Astrocyte of the cerebellum (primary cell): ENCODE results near the gene DGCR8.

Experiments
- DNase-seq: peaks from one replicate; pipeline ENCODE4 v3.0.0-alpha.2; 2011; ENCODE audit warnings: low read depth
- H3K4me3 ChIP-seq: 2 replicates; pipeline ENCODE4 v1.5.1; 2011; ENCODE audit warnings: mild to moderate bottlenecking, low read depth, low read length, moderate library complexity
- in situ Hi-C: cut with HindIII; loops from 2 replicates; pipeline ENCODE4 v1.10.0; 2017; ENCODE audit warnings: low sequenced_read_pairs
- TF ChIP-seq, protein P1 (sequence below): IDR thresholded peaks from 2 replicates; pipeline ENCODE4 v1.5.1; 2012; ENCODE audit warnings: low read length, low read depth, moderate library complexity, mild to moderate bottlenecking; ENCODE audit errors: missing control alignments

Gene DGCR8

GRCh38 chr22:20135806-20136602 lies 56.0 kb downstream of the DGCR8 start:
- in situ Hi-C loops, result no loop called here
- H3K4me3 ChIP-seq, result no peak overlapping the region
- TF ChIP-seq, protein P1, sequence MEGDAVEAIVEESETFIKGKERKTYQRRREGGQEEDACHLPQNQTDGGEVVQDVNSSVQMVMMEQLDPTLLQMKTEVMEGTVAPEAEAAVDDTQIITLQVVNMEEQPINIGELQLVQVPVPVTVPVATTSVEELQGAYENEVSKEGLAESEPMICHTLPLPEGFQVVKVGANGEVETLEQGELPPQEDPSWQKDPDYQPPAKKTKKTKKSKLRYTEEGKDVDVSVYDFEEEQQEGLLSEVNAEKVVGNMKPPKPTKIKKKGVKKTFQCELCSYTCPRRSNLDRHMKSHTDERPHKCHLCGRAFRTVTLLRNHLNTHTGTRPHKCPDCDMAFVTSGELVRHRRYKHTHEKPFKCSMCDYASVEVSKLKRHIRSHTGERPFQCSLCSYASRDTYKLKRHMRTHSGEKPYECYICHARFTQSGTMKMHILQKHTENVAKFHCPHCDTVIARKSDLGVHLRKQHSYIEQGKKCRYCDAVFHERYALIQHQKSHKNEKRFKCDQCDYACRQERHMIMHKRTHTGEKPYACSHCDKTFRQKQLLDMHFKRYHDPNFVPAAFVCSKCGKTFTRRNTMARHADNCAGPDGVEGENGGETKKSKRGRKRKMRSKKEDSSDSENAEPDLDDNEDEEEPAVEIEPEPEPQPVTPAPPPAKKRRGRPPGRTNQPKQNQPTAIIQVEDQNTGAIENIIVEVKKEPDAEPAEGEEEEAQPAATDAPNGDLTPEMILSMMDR, result no peak
- no peak for DNase-seq

DNA sequence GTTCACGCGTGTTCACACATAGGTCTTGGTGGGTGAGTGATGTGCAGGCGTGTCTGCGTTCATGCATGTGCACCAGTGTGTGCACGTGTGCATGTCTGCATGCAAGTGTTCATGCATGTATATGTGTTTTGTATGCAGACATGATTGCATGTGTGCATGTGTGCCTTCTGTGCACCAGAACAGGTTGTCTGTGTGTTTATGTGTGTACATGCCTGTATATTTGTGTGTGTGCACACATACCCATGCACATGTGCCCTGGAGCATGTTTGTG lies 56.5 kb downstream of the DGCR8 start:
- TF ChIP-seq, protein P1, result no peak
- in situ Hi-C loops, result no loop called here
- no peak overlapping the region for H3K4me3 ChIP-seq
- DNase-seq, result no peak

DNA sequence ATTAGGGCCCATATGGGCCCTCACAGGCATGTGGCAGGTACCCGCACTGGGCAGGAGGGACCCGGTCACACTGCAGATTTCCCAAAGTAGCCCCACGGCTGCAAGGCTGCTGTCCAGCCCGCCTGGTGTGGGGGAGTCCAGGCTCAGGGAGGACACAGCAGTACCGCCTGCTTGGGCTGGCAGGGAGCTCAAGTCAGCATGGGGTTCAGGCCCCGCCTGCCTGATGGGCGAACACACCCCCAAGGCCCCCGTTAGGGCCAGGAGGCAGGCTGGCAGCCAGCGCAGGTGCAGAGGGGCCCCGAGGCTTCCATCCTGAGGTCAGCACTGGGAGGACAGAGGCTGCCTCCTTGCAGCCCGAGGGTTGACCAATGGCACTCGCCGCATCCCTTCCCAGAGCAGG lies 57.1 kb downstream of the DGCR8 start:
- H3K4me3 ChIP-seq, result no peak overlapping the region
- DNase-seq, result no peak
- in situ Hi-C loops, result no loop called here
- TF ChIP-seq, protein P1, result no peak

DNA sequence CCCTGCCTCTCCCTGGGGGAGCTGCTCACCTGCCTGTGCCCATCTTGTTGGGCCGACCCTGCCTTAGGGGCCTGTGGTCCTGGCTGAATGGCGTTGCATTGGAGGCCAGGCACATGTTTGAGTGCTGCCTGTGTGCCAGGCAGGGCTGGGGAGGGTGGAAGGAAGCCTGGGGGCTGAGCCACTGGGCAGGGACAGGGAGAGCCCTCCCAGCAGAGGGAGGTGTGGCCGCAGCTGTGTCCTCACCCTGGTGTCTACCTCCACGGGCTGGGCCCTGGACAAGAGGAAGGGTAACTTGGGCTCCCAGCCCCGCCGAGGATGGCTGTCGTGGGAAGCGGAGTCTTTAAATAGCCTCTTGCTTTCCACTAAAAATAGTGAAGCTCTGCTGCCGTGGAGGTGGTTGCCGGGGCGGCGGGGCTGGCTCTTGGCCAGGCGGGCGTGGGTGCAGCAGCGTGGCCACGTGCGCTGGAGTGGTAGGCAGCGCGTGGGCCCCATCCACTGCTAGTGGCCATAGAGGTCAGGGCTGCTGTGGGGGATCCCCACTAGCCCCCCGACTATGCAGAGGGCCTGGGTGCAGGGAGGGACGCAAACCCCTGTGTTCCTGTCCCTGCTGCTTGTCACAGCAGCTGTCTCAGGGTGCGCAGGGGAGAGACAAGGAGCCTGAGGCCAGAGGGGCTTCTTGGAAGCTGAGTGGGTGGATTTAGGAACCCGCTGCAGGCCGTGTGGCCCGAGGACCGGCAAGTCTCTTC lies 57.8 kb downstream of the DGCR8 start:
- TF ChIP-seq, protein P1, result no peak
- no peak for DNase-seq
- in situ Hi-C loops, result no loop called here
- no peak overlapping the region for H3K4me3 ChIP-seq

DNA sequence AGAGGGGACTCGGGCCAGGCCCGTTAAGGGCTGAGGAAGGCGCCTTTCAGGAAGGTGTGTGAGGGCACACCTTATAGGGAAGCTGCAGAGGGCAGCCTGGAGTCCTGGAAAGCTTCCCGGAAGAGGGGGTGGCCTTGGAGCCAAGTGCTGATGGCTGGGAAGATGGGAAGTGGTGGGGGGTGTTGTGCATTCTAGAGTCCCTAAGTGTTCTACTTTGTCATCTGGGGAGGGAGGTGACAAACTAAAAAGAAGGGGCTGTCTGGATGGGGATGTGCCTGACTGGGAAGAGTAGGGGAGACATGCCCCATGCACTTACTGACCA lies 58.3 kb downstream of the DGCR8 start:
- no peak overlapping the region for H3K4me3 ChIP-seq
- TF ChIP-seq, protein P1, result no peak
- DNase-seq, result no peak
- in situ Hi-C loops, result no loop called here

DNA sequence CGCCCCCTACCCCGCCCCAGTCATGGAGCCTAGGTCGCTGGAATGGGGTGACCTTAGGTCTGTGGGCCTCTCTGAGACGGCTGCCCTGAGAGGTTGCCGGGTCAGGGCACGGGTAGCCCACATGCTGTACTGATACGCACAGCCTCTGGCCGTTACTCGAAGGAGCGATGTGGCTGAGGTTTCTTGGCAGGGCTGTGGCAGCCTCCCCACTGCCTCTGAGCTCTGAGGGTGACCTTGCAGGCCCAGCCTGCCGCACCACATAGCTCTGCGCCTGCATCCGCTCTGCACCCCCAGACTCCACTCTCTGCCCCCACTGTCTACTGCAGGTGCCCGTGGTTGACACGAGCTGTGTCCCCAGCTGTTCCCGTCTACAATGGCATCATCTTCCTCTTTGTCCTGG lies 58.8 kb downstream of the DGCR8 start:
- in situ Hi-C loops, result no loop called here
- H3K4me3 ChIP-seq, result no peak overlapping the region
- DNase-seq, result no peak
- TF ChIP-seq, protein P1, result no peak
